Fibroblast of pulmonary artery (primary cell): ENCODE results near the gene CSNK1G1.

ENCODE experiments used
- DNase-seq: peaks from one replicate; pipeline ENCODE4 v3.0.0-alpha.2; 2010; ENCODE audit warnings: low read depth
- H3K4me3 ChIP-seq: replicated peaks from 2 replicates; pipeline ENCODE4 v1.5.1; 2011; ENCODE audit warnings: low read depth, mild to moderate bottlenecking, control low read depth, low read length, moderate library complexity
- CTCF ChIP-seq: IDR thresholded peaks from 2 replicates; pipeline ENCODE4 v1.5.1; 2011; ENCODE audit warnings: mild to moderate bottlenecking, control low read depth, low read length, inconsistent platforms; ENCODE audit errors: missing control alignments

CSNK1G1 gene

GRCh38 chr15:64246364-64247189 is 109.4 kb downstream of the CSNK1G1 start:
- peak; percentile 89 for DNase-seq
- peak overlapping the region; percentile 25 for H3K4me3 ChIP-seq
- TF ChIP-seq CTCF, result no peak

GRCh38 chr15:64245405-64245804 is 110.6 kb downstream of the CSNK1G1 start:
- no peak for DNase-seq
- TF ChIP-seq CTCF, result no peak

GRCh38 chr15:64237677-64238076 is 118.3 kb downstream of the CSNK1G1 start:
- no peak overlapping the region for H3K4me3 ChIP-seq
- TF ChIP-seq CTCF, result no peak
- no peak for DNase-seq

More at GRCh38 chr15:64245405-64245804, 110.6 kb downstream of the CSNK1G1 start:
- H3K4me3 ChIP-seq, result no peak overlapping the region

- TF ChIP-seq CTCF, result no peak
- no peak overlapping the region for H3K4me3 ChIP-seq
- no peak for DNase-seq
These were observed 119.6 kb downstream of the CSNK1G1 start for GRCh38 chr15:64236156-64236894.

GRCh38 chr15:64235552-64235951 is 120.4 kb downstream of the CSNK1G1 start:
- H3K4me3 ChIP-seq, result no peak overlapping the region
- no peak for DNase-seq
- TF ChIP-seq CTCF, result no peak

GRCh38 chr15:64233299-64233698 is 122.7 kb downstream of the CSNK1G1 start:
- no peak overlapping the region for H3K4me3 ChIP-seq
- TF ChIP-seq CTCF, result no peak
- no peak for DNase-seq
